SH-SY5Y (cell line): ENCODE data around the gene MORN1.

ENCODE experiments used
- GATA2 ChIP-seq: IDR thresholded peaks from 2 replicates; pipeline ENCODE4 v1.6.1; 2011; ENCODE audit warnings: mild to moderate bottlenecking, low read depth, low read length
- GATA3 ChIP-seq: IDR thresholded peaks from 2 replicates; pipeline ENCODE4 v1.6.1; 2011; ENCODE audit warnings: low read depth, mild to moderate bottlenecking, low read length, moderate library complexity

DNA sequence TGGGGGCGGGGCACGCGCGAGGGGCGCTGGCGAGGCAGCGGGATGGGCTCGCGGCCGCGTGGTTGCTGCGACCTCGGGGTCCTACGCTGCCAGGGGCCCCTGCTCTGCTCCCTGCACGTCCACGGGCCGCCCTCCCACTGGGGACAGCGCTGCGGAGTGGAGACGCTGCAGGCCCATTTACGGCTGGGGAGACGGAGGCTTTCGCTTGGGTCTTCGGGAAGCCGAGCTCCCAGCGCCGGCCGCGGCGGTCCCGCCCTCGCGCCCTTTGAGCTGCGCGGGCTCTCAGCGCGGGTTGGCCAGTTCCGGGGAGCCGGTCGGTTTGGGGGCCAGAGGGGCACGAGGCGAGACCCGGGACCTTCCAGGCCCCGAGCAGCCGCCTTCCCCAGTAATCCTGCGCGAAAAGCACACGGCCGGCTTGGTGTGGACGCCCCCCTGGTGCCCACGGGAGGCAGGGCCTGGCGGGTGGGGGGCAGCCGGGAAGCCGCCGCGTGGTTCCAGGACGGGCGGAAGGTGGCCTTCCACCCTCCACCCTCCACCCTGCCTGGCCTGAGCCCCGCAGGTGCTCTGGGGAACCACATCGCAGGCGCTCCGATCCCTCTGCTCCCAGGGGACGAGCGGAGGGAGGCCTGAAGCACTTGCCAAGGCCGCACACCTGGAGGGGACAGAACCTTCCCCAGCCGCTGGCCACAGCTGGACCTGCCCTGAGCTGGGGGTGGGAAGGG, 21.6 kb upstream of the MORN1 start:
- TF ChIP-seq GATA3 (no peak), GATA2 (no peak)
